Spinal cord (tissue), 10 donors: ENCODE results near the gene APOC1. TPM values are rescaled to one million over a fixed set of nuclear protein-coding genes. Genes with fewer than 3 reads are reported as not detected.
A peak's percentile ranks its signal among the peaks of the same experiment; 100 is the strongest.

Experiments used
- DNase-seq, 6 donors: peaks; one replicate each; pipeline versions ENCODE4 v3.0.0 to v3.0.0-alpha.2; 2013 to 2015; ENCODE audit warnings: low spot score in 6 of 6, low read depth in 4 of 6
- H3K27ac ChIP-seq: one replicate; pipeline ENCODE4 v1.5.1; 2013; ENCODE audit warnings: low read depth, low read length, control low read depth
- H3K27me3 ChIP-seq: one replicate; pipeline ENCODE4 v1.6.1; 2013; ENCODE audit warnings: low read length; ENCODE audit not compliant: control insufficient read depth, insufficient read depth
- H3K36me3 ChIP-seq: one replicate; pipeline ENCODE4 v1.6.1; 2013; ENCODE audit warnings: low read length; ENCODE audit not compliant: control insufficient read depth, insufficient read depth
- H3K4me1 ChIP-seq: one replicate; pipeline ENCODE4 v1.6.1; 2013; ENCODE audit warnings: low read length; ENCODE audit not compliant: control insufficient read depth, insufficient read depth
- H3K4me3 ChIP-seq: one replicate; pipeline ENCODE4 v1.5.1; 2013; ENCODE audit warnings: low read depth, low read length, control low read depth
- H3K9me3 ChIP-seq: one replicate; pipeline ENCODE4 v1.6.1; 2013; ENCODE audit warnings: low read length; ENCODE audit not compliant: control insufficient read depth, insufficient read depth
- WGBS: methylation state at CpG from one replicate; pipeline ENCODE4 v1.1.5; 2013; ENCODE audit warnings: missing lambda C conversion rate; ENCODE audit not compliant: insufficient coverage; 5-methylcytosine and 5-hydroxymethylcytosine counted together
- polyA plus RNA-seq, 2 donors: library from polyadenylated mRNA; unstranded; fragments of 120-200 nt; gene quantifications; one replicate each; pipeline ENCODE4 v1.2.1, GENCODE V29; 2013; ENCODE audit not compliant: insufficient read length in 2 of 2
- total RNA-seq, 2 donors: library from RNA; depleted of rRNA in 1 of 2; stranded (reverse); fragments of 120-200 nt in 1 of 2; fragments of >200 nt in 1 of 2; gene quantifications; one replicate each; pipeline versions ENCODE4 v1.2.3 to v1.2.4, GENCODE V29; 2013 to 2014
- donor health status: healthy.

The APOC1 gene
- total and polyA plus RNA-seq, 4 donors = 28.3 to 103 (median 97.6) TPM

DNA sequence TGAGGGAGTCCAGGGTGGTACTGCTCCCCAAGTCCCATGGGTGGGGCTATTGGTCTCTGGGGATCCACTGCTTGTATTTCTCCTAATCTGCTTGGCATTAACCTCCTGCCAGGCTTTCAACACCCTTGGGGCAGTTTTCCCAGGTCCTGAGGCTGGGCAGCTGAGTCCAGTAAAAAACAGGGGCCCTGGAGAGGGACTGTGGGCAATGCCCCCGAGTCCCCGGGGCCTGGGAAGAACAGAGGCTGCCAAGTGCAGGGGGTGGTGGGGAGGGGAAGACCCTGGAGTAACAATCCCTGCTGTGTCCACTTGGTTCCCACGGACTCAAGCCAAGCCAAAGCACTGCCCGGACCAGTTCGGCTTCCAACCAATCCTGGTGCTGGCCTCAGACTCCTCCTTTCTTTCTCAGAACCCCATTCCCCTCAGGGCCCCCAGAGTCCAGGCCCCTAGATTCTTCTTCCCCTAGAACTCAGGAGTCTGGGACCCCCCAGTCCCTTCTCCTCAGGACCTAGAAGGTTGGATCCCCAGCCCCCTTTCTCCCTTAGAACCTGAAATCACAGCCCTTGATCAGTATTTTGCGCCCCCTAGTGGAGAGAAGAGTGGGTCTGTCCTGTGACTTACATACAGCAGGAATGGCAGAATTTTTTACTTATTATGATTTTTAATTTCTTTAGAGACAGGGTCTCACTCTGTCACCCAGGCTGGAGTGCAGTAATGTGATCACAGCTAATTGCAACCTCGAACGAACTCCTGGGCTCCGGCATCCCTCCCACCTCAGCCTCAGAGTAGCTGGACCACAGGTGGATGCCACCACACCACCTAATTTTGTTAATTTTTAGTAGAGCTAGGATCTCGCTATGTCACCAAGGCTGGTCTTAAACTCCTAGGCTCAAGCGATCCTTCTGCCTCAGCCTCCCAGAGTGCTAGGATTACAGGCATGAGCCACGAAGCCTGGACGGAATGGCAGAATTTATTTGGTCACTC is 37.1 kb downstream of the APOC1 start:
- WGBS = 50% methylated on average over 12 of the region's 13 CpGs
- H3K4me3 ChIP-seq = no peak overlapping the region
- peak overlapping the region; percentile 89 for H3K27ac ChIP-seq
- no peaks in the 10 kb centered on the region for H3K9me3 ChIP-seq
- peak; percentile 49 to 95 (median 74) for DNase-seq
- peaks cover 28% of the 10 kb centered on the region for H3K36me3 ChIP-seq
- H3K4me1 ChIP-seq = peaks cover 59% of the 10 kb centered on the region
- H3K27me3 ChIP-seq = no peaks in the 10 kb centered on the region

DNA sequence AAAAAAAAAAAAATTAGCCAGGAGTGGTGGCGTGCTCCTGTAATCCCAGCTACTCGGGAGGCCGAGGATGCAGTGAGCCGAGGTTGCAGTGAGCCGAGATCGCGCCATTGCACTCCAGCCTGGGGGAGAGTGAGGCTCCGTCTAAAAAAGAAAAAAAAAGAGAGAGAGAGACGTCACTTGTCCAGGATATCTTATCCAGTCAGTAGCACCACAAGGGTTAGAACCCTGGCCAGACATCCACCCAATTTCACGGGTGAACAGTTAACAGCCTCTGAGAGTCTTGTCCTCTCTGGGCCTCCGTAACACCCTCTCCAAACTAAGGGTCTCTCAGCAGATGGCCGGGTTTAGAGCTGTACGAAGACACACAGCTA is 39.9 kb downstream of the APOC1 start:
- Histone ChIP-seq H3K9me3 (no peaks in the 10 kb centered on the region), H3K4me3 (peak overlapping the region; percentile 97), H3K4me1 (peaks cover 65% of the 10 kb centered on the region), H3K27ac (peak overlapping the region; percentile 99), H3K27me3 (no peaks in the 10 kb centered on the region), H3K36me3 (peaks cover 19% of the 10 kb centered on the region)
- DNase-seq = no peak
- 44% methylated on average over 11 of the region's 13 CpGs for WGBS

DNA sequence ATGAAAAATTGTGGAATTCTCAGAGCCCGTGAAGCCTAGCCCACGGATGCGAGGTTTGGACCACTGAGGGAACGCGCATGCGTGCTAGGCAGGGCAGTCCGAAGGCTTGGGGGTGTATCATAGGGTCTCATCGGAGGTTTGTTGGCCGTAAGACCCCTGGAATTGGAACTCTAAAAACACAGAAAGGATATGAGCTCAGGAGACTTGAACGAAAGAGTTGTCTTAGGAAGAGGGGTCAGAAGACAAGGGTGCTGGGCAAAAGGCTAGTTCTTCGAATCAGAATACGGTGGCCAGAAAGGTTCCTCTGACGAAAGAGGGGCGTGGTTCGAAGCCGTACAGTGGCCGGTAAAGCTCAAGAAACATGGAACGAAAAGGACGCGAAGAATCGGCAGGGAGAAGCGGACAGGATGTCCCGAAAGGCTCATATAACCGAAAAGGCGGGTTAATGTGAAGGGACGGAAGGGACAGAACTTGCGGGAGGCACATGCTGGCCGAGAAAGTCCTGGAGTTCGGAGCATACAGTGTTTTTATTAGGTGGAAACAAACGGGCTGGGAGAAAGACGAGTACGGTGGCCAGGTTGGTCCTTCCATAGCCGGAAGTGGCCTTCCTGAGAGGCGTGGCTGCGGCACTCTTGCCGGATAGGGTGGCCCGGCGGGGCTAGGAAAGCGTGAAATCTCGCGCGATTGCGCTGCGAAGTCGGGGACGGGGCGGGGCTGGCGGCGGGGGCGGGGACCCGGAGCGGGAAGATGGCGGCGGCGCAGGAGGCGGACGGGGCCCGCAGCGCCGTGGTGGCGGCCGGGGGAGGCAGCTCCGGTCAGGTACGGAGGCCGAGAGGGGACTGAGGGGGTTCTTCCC is 40.5 kb downstream of the APOC1 start, which contains the start of gene CLPTM1:
Gene CLPTM1, plus strand, starts transcription at position 732 of the 856 bp plus-strand sequence. Its CDS starts 16 bp downstream, at position 748.
- H3K36me3 ChIP-seq = peaks cover 17% of the 10 kb centered on the region
- H3K27me3 ChIP-seq = no peaks in the 10 kb centered on the region
- WGBS = under 1% methylated on average over 65 of the region's 65 CpGs
- peak; percentile 93 to 99 (median 96) for DNase-seq
- no peaks in the 10 kb centered on the region for H3K9me3 ChIP-seq
- peak within 1 kb of the TSS; percentile 97 for H3K4me3 ChIP-seq
- peak within 1 kb of the TSS; percentile 99 for H3K27ac ChIP-seq
- peaks cover 60% of the 10 kb centered on the region for H3K4me1 ChIP-seq

DNA sequence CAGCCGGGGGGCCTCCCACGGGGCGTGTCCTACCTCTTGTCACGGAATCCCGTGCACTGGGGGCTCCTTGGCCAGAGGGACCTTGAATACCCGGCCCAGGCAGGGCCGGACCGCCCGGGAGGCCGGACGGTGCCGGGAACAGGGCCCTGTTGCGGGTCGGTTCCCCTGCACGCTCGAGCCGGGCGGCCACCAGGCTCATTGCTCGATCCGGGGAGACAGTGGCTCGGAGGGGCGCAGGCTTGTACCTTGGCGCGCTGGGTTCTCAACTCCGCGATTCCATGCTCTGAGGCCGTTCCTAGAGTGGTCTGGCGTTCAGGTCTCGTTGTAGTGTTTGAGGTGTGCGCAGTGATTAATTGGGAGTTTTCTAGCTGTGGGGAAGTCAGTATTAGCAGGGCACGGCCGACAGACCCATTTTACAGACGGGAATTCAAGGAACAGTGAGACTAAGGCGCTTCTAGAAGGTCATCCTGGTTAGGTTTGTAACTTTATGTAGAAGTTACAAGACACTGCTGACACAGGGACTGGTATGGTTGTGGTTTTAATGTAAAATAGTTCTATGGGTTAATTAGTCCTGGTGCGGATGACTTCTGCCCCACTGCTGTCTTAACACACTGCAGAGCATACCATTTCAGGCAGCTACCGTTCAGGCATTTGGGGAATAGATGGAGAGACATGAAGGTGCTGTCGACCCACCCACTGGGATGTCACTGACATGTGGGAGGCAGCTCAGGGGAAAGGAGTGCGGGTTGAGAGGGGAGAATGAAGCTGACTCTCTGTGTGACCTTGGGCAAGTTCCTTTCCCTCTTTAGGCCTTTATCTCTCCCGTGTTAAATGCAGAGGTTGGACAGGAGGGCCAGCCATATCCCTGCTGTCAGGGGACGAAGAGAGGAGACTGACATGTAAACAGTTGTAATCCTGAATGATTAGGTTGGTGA is 41.4 kb downstream of the APOC1 start:
- no peak for DNase-seq
- peak overlapping the region; percentile 36 for H3K27ac ChIP-seq
- H3K4me1 ChIP-seq = peaks cover 54% of the 10 kb centered on the region
- H3K9me3 ChIP-seq = no peaks in the 10 kb centered on the region
- H3K27me3 ChIP-seq = no peaks in the 10 kb centered on the region
- 7% methylated on average over 39 of the region's 40 CpGs for WGBS
- peaks cover 20% of the 10 kb centered on the region for H3K36me3 ChIP-seq
- H3K4me3 ChIP-seq = peak overlapping the region; percentile 97

DNA sequence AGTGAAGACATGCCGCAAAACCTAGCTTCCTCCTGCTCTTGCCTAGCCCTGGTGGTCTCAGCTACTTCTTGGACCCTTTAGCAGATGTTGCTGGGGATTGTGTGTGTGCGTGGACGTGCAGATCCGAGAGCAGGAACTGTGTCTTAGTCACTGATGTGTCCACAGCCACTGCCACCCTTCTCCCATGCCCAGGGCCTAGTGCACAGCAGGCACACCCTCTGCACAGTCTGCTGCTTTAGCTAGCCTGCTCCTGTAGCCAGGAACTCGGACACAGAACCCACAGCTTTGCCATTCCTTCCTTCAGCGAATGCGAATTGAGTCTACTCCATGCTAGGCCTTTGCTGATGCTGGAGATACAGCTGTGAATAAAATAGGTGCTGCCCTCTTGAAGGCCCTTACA is 43.1 kb downstream of the APOC1 start:
- no peaks in the 10 kb centered on the region for H3K27me3 ChIP-seq
- no peak for DNase-seq
- no peak overlapping the region for H3K27ac ChIP-seq
- peaks cover 37% of the 10 kb centered on the region for H3K4me1 ChIP-seq
- H3K4me3 ChIP-seq = no peak overlapping the region
- H3K36me3 ChIP-seq = peaks cover 33% of the 10 kb centered on the region
- WGBS = 93% methylated on average over 5 of the region's 7 CpGs
- H3K9me3 ChIP-seq = no peaks in the 10 kb centered on the region

DNA sequence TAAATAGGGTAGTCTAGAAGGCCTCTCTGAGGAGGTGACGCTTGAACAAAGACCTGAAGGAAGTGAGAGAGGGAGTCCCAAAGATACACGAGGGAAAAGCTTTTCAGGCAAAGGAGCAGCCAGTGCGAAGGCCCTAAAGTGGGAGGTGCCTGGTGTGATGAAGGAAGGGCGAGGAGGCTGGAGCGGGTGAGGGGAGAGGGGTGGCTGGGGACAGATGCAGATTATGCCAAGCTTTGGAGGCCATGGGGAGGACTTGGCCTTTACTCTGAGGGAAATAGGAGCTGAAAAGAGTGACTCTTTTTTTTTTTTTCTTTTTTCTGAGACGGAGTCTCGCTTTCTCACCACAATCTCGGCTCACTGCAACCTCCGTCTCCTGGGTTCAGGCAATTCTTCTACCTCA is 43.7 kb downstream of the APOC1 start:
- Histone ChIP-seq H3K9me3 (no peaks in the 10 kb centered on the region), H3K4me1 (peaks cover 36% of the 10 kb centered on the region), H3K27me3 (no peaks in the 10 kb centered on the region), H3K36me3 (peaks cover 39% of the 10 kb centered on the region), H3K27ac (no peak overlapping the region), H3K4me3 (no peak overlapping the region)
- WGBS = 57% methylated on average over 4 of the region's 9 CpGs
- no peak for DNase-seq

DNA sequence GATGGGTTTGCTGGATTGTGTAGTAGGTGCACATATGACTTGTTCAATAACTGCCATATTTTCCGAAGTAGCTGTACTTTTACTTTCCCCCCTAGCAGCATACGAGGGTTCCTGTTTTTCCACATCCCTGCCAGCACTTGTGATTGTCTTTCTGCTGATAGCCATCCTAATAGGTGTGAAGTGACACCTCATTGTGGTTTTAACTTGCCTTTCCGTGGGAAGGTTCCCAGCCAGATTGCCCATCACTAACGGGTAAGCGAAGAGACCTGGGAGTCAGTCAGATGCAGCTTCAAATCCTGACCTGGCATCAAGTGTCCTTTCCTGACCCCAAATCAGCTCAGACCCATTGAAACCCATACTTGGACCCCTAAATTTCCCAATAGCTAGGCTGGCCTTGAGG is 45.3 kb downstream of the APOC1 start:
- DNase-seq = no peak
- Histone ChIP-seq H3K27me3 (no peaks in the 10 kb centered on the region), H3K9me3 (no peaks in the 10 kb centered on the region), H3K4me1 (peaks cover 22% of the 10 kb centered on the region), H3K4me3 (no peak overlapping the region), H3K27ac (no peak overlapping the region), H3K36me3 (peaks cover 47% of the 10 kb centered on the region)
- WGBS = 90% methylated on average over 3 of the region's 5 CpGs

DNA sequence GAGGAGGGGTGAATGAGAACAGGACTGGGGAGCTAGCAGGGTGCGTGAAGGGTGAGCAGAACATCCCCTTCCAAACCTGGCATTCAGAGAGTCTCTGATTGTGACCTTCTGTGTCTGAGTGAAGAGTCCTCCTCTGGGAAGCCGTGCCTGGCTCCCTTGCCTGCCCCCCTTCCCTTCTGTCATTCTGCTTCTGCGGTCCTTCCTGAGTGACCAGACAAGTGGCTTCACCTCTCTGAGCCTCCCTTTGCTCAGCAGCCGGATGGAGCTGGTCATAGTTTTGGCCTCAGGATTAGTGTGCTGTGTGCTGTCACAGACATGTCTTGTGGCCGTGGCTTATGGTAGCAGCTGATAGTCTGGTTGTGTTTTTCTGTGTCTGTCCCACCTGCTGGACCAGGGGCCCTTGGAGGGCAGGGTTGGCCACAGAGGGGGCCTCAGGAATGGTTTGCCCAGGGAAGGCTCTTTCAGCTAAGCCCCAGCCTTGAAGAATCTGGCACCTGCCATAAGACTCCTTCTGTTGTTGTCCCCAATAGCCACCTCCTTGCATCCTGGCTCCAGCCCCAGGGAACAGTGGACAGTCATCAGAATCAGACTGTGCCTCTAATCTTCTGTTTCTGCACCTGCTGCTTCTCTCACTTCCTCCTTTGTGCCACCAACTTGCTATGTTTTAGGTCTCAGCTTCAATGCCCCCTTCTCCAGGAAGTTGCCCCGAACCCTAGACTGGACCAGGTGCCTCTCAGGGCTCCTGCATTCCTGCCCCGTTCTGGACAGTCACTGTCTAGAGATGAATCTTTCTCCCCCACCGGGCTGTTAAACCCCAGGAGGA is 46.7 kb downstream of the APOC1 start:
- H3K27ac ChIP-seq = no peak overlapping the region
- no peak for DNase-seq
- WGBS = 94% methylated on average over 7 of the region's 8 CpGs
- no peaks in the 10 kb centered on the region for H3K27me3 ChIP-seq
- peaks cover 20% of the 10 kb centered on the region for H3K4me1 ChIP-seq
- H3K36me3 ChIP-seq = peaks cover 60% of the 10 kb centered on the region
- no peak overlapping the region for H3K4me3 ChIP-seq
- no peaks in the 10 kb centered on the region for H3K9me3 ChIP-seq
